ENCODE data around the gene RPS27. TPM values are rescaled to one million over a fixed set of nuclear protein-coding genes. Genes with fewer than 3 reads are reported as not detected.

RPS27 gene
- total RNA-seq, 1 donor from 2014 or later, result 2,145 TPM

- Mint-ChIP-seq H3K36me3 (peaks cover 6% of the 10 kb centered on the region), H3K27ac (peak within 1 kb of the TSS; percentile 98), H3K27me3 (ENCODE audit: low read depth) (no peaks in the 10 kb centered on the region), H3K9me3 (no peaks in the 10 kb centered on the region), H3K4me3 (peak within 1 kb of the TSS; percentile 94), H3K4me1 (peaks cover 40% of the 10 kb centered on the region)
- peak; percentile 93 for DNase-seq (ENCODE audit: low spot score in 2 of 2, unreplicated experiment in 2 of 2)
- TF ChIP-seq CTCF (IDR thresholded peaks at IDR 0.05; ENCODE audit: unreplicated experiment), result no peak
Measured at GRCh38 chr1:153958111-153958960, 32.2 kb upstream of the RPS27 start, which contains the start of gene CRTC2. TSS of gene CRTC2 (minus strand) at chr1:153958612. CDS start at chr1:153958497, 115 bp downstream.

GRCh38 chr1:153958961-153959260, 31.7 kb upstream of the RPS27 start:
- no peaks in the 10 kb centered on the region for H3K27me3 Mint-ChIP-seq (ENCODE audit: low read depth)
- no peak for TF ChIP-seq CTCF (IDR thresholded peaks at IDR 0.05; ENCODE audit: unreplicated experiment)
- no peak for DNase-seq (ENCODE audit: low spot score in 2 of 2, unreplicated experiment in 2 of 2)
- peak overlapping the region; percentile 98 for H3K27ac Mint-ChIP-seq
- H3K36me3 Mint-ChIP-seq, result peaks cover 6% of the 10 kb centered on the region
- H3K9me3 Mint-ChIP-seq, result no peaks in the 10 kb centered on the region
- peak overlapping the region; percentile 94 for H3K4me3 Mint-ChIP-seq
- H3K4me1 Mint-ChIP-seq, result peaks cover 40% of the 10 kb centered on the region

GRCh38 chr1:153959454-153959853, 31.1 kb upstream of the RPS27 start:
- DNase-seq (ENCODE audit: low spot score in 2 of 2, unreplicated experiment in 2 of 2), result no peak
- Mint-ChIP-seq H3K4me3 (no peak overlapping the region), H3K36me3 (peaks cover 6% of the 10 kb centered on the region), H3K9me3 (no peaks in the 10 kb centered on the region), H3K27ac (peak overlapping the region; percentile 98), H3K4me1 (peaks cover 44% of the 10 kb centered on the region), H3K27me3 (ENCODE audit: low read depth) (no peaks in the 10 kb centered on the region)
- no peak for TF ChIP-seq CTCF (IDR thresholded peaks at IDR 0.05; ENCODE audit: unreplicated experiment)

- no peak for DNase-seq (ENCODE audit: low spot score in 2 of 2, unreplicated experiment in 2 of 2)
- Mint-ChIP-seq H3K9me3 (no peaks in the 10 kb centered on the region), H3K4me1 (peaks cover 44% of the 10 kb centered on the region), H3K27ac (no peak overlapping the region), H3K36me3 (peaks cover 6% of the 10 kb centered on the region), H3K4me3 (no peak overlapping the region), H3K27me3 (ENCODE audit: low read depth) (no peaks in the 10 kb centered on the region)
- no peak for TF ChIP-seq CTCF (IDR thresholded peaks at IDR 0.05; ENCODE audit: unreplicated experiment)
Measured at GRCh38 chr1:153960206-153960605, 30.4 kb upstream of the RPS27 start.

GRCh38 chr1:153961421-153961820, 29.1 kb upstream of the RPS27 start:
- no peak for DNase-seq (ENCODE audit: low spot score in 2 of 2, unreplicated experiment in 2 of 2)
- Mint-ChIP-seq H3K27me3 (ENCODE audit: low read depth) (no peaks in the 10 kb centered on the region), H3K9me3 (no peaks in the 10 kb centered on the region), H3K4me1 (peaks cover 52% of the 10 kb centered on the region), H3K36me3 (peaks cover 6% of the 10 kb centered on the region), H3K27ac (peak overlapping the region; percentile 98), H3K4me3 (peak overlapping the region; percentile 89)
- no peak for TF ChIP-seq CTCF (IDR thresholded peaks at IDR 0.05; ENCODE audit: unreplicated experiment)

Data from mesothelial cell of epicardium (in vitro differentiated cells).